ENCODE measurements around the gene ATP11A. TPM values are rescaled to one million over a fixed set of nuclear protein-coding genes. Genes with fewer than 3 reads are reported as not detected.

The ATP11A gene
- total RNA-seq, 1 donor from 2014 or later = 90.4 TPM

DNA sequence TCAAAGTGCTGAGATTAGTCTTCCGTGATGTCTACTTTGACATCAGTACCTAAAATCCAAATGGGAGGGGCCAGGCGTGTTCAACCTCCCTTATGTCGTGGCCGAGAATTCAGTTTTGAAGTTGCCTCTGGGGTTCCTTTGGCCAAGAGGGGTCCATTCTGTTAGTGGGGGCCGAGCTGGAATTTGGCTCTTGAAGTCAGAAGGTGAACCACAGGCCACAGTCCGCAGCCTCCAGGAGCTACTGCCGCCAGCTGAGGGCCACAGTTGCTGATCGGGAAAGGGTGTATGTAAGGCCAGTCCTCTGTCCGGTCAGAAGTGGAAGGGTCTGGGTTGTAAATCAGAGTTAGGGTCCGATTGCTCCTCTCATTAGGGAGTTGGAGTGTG lies 31.0 kb downstream of the ATP11A start:
- H3K27me3 Mint-ChIP-seq (ENCODE audit: insufficient read depth) = no peaks in the 10 kb centered on the region
- H3K27ac Mint-ChIP-seq = no peak overlapping the region
- H3K9me3 Mint-ChIP-seq = no peaks in the 10 kb centered on the region
- peaks cover 17% of the 10 kb centered on the region for H3K4me1 Mint-ChIP-seq (ENCODE audit: low read depth)
- peaks cover 3% of the 10 kb centered on the region for H3K36me3 Mint-ChIP-seq (ENCODE audit: low read depth)
- DNase-seq (ENCODE audit: low spot score) = no peak
- H3K4me3 Mint-ChIP-seq = no peak overlapping the region
- intact Hi-C loops (cut with micrococcal nuclease) = no loop called here

DNA sequence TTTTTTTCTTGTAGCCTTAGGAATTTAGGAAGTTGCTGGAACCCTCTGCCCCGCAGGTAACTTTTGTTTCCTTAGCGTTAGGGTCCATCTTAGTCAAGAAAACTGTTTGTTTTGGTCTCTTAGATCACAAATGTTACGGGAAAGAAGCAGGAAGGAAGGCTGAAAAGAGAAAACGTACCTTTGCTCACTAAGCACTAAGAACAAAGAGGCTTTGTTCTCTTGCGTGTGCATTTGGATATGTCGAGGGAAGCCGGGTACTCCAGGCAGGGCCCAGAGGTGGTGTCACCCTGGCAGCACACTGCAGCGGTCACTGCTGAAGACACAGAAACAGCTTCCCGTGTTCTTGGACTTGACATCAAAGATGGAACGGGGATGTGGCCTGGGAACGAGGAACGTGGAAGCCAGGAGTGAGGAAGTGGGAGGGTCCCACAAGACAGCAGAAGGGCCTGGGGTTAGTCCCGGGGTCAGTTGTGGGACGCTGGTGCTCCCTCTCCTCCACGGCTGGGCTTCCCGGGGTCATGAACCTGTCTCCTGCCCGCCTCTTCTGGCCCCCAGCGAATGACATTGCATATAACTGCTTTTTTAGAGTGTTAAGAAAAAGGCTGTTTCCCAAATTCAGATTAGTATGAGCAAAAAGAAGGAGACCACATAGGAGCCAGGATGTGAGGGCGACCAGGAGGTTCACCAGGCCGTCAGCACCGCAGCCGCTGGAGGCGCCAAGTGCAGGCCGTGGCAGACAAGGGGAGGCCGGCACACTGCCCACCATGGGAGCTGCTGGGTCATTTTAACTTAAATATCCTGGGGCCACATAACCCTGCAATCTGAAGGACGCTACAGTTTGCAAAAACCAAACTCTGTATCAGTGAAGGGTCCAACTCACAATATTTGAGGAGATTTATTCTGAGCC lies 31.6 kb downstream of the ATP11A start:
- Mint-ChIP-seq H3K4me3 (no peak overlapping the region), H3K36me3 (ENCODE audit: low read depth) (peaks cover 3% of the 10 kb centered on the region), H3K9me3 (no peaks in the 10 kb centered on the region), H3K27ac (no peak overlapping the region), H3K27me3 (ENCODE audit: insufficient read depth) (no peaks in the 10 kb centered on the region), H3K4me1 (ENCODE audit: low read depth) (peaks cover 23% of the 10 kb centered on the region)
- intact Hi-C loops (cut with micrococcal nuclease) = no loop called here
- no peak for DNase-seq (ENCODE audit: low spot score)

DNA sequence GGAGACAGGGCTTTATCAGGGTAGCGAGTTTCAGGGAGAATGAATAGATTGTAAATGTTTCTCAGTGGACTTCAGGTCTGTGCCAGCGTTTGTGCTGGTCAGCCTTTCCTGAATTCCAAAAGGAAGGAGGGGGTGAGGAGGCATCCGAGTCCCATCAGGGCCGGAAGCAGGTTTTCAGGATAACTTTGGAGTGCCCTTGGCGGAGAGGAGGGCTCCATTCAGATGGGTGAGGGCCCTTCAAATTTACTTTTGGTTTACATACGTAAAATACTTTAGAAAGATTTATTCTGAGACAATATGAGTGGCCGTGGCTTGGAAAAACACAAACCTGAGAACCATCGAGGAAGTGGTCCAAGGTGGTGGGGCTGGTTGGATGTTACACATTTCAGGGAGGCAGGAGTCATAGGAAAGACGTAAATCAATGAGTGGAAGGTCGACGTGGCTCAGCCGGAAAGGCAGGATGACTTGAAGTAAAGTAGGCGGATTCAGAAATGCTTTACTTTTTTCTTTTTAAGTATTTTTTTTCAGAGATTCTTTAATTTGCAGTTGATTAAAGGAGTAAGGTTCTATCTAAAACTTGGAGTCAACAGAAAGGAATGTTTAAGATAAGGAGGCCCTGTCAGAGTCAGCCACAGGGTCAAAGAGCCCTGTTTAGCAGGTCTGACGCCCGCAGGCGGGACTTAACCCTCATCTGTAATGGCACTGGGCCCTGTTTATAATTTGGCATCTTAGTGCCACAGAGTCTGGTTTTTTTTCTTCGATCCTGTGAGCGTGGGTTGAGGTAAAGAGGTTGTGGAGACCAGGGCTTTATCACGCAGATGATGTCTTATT lies 32.8 kb downstream of the ATP11A start:
- DNase-seq (ENCODE audit: low spot score) = no peak
- H3K36me3 Mint-ChIP-seq (ENCODE audit: low read depth) = peaks cover 3% of the 10 kb centered on the region
- H3K4me1 Mint-ChIP-seq (ENCODE audit: low read depth) = peaks cover 27% of the 10 kb centered on the region
- intact Hi-C loops (cut with micrococcal nuclease) = no loop called here
- H3K27me3 Mint-ChIP-seq (ENCODE audit: insufficient read depth) = no peaks in the 10 kb centered on the region
- peak overlapping the region; percentile 25 for H3K27ac Mint-ChIP-seq
- H3K9me3 Mint-ChIP-seq = no peaks in the 10 kb centered on the region
- no peak overlapping the region for H3K4me3 Mint-ChIP-seq

DNA sequence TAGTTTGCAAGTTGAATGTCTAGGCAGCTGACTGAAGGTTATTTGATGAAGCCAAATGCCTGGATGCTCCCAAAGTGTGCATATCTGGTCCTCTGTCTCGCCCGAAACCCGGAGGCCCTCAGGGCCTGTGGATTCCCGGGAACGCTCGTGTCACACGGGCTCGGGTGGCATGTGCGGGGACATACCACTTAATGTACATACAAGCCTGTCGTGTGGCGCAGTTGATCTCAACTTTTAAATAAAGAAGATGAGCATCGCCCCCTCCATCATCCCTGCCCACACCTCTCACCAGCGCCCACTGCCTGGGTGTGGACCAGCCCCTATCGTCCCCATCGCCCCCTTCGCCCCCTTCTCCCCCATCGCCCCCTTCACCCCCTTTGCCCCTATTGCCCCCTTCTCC lies 33.9 kb downstream of the ATP11A start:
- Mint-ChIP-seq H3K27ac (no peak overlapping the region), H3K36me3 (ENCODE audit: low read depth) (peaks cover 3% of the 10 kb centered on the region), H3K9me3 (no peaks in the 10 kb centered on the region), H3K27me3 (ENCODE audit: insufficient read depth) (no peaks in the 10 kb centered on the region), H3K4me1 (ENCODE audit: low read depth) (peaks cover 27% of the 10 kb centered on the region), H3K4me3 (no peak overlapping the region)
- intact Hi-C loops (cut with micrococcal nuclease) = no loop called here
- DNase-seq (ENCODE audit: low spot score) = no peak

DNA sequence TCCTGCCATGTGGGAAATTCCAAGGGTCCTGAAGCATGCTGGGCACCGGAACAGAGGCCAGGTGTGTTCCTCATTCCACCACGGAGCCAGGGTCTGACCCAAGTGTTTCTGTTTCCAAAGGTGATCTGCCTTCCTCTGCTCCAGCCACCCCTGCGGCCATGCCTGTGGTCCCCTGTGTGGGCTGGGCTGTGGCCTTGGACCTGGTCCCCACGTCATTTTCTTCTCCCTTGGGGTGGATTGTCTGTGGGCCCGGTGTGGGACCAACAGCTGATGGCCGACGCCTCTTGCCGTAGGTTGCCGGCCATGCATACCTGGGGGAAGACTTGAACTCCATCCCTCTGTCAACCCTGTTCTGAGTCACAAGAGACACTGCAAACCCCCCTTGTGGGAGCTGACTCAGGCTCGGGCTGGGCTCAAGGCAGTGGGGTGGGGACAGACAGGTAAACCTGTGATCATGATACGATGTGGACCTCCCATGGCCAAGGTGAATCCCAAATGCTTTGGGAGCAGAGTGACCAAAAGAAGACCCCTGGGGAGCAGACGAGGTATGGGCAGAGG lies 35.0 kb downstream of the ATP11A start:
- Mint-ChIP-seq H3K27ac (no peak overlapping the region), H3K27me3 (ENCODE audit: insufficient read depth) (no peaks in the 10 kb centered on the region), H3K4me1 (ENCODE audit: low read depth) (peaks cover 27% of the 10 kb centered on the region), H3K9me3 (no peaks in the 10 kb centered on the region), H3K4me3 (no peak overlapping the region), H3K36me3 (ENCODE audit: low read depth) (no peaks in the 10 kb centered on the region)
- intact Hi-C loops (cut with micrococcal nuclease) = no loop called here
- no peak for DNase-seq (ENCODE audit: low spot score)

DNA sequence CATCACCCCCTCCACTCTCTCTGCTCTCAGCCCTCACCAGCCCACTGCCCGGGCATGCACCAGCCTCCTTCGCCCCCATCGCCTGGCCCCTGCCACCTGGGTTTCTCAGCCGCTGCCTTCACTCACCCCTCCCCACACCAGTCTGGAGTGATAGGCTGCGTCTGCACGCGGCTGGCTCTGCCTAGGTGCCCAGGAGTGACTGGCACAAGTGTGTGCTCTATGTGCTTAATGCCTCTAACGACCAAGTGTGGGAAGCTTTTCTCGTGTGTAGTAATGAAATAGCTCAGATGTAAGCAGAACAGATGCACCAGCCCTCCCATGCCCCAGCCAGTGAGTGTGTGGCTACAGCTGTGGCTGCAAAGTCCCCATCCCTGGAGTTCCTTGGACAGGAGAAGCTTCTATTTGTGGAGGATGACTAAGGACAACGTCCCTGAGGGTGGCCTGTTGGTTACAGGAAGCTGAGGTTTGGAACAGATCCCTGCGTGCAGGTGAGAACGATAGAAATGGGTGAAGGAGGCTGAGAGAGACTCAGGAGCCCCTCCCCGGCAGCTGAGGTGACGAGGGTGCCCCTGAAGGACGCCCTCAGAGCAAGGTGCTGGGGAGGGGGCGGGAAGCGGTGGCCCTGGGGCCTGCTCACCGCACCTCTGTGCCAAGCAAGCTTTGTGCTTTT lies 35.6 kb downstream of the ATP11A start:
- intact Hi-C loops (cut with micrococcal nuclease) = no loop called here
- no peaks in the 10 kb centered on the region for H3K36me3 Mint-ChIP-seq (ENCODE audit: low read depth)
- peak overlapping the region; percentile 38 for H3K4me3 Mint-ChIP-seq
- peaks cover 27% of the 10 kb centered on the region for H3K4me1 Mint-ChIP-seq (ENCODE audit: low read depth)
- H3K27ac Mint-ChIP-seq = no peak overlapping the region
- no peaks in the 10 kb centered on the region for H3K9me3 Mint-ChIP-seq
- no peaks in the 10 kb centered on the region for H3K27me3 Mint-ChIP-seq (ENCODE audit: insufficient read depth)
- no peak for DNase-seq (ENCODE audit: low spot score)

DNA sequence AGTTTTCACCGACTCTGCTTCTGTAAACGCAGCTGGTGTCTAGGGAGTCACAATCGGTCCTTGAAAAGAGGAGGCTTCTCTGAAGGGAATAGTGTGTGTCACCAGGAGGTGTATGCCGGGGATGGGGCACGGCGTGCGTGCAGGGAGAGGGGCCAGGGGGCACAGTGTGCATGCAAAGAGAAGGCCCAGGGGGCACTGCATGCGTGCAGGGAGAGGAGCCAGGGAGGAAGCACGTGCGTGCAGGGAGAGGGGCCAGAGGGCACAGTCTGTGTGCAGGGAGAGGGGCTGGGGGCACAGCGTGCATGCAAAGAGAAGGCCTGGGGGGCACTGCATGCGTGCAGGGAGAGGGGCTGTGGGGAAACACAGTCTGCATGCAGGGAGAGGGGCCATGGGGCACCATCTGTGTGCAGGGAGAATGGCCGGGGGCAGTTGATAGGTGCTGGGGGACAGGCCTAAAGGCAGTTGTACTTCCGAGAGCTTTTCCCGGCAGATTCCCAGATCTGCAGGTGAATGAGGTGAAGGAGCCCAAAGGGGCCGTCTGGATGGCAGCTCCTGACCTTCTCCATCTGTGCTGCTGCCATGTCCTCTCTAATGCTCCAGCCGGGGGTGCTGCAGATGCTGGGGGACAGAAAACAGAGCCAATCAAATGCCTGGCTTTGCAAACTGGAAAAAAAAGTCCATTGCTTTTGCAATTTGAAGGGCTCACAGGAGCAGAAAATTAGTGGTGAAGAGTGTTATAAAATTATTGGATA lies 36.4 kb downstream of the ATP11A start:
- Mint-ChIP-seq H3K27me3 (ENCODE audit: insufficient read depth) (no peaks in the 10 kb centered on the region), H3K27ac (no peak overlapping the region), H3K4me3 (peak overlapping the region; percentile 38), H3K9me3 (no peaks in the 10 kb centered on the region), H3K4me1 (ENCODE audit: low read depth) (peaks cover 27% of the 10 kb centered on the region), H3K36me3 (ENCODE audit: low read depth) (no peaks in the 10 kb centered on the region)
- intact Hi-C loops (cut with micrococcal nuclease) = no loop called here
- no peak for DNase-seq (ENCODE audit: low spot score)

DNA sequence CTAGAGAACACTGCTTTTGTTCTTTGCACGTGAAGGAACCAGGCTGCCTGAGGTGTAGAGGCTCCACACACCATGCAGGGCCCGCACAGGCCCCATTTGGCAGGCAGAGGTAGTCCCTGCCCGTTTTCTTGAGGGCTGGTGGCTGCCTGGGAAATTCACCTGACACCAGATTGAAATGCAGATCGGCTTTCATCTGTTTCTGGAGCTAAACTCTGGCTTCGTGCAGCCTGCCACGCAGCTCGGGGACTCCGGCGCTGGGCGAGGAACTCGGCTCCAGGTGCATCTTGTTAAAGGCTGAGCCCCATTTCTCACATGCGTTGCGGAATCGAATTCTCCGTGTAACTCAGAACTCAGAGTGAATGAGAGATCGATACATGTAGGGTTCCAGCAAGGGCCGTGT lies 37.7 kb downstream of the ATP11A start:
- Mint-ChIP-seq H3K9me3 (no peaks in the 10 kb centered on the region), H3K27ac (no peak overlapping the region), H3K4me3 (no peak overlapping the region), H3K27me3 (ENCODE audit: insufficient read depth) (no peaks in the 10 kb centered on the region), H3K36me3 (ENCODE audit: low read depth) (no peaks in the 10 kb centered on the region), H3K4me1 (ENCODE audit: low read depth) (peaks cover 24% of the 10 kb centered on the region)
- intact Hi-C loops (cut with micrococcal nuclease) = no loop called here
- no peak for DNase-seq (ENCODE audit: low spot score)

DNA sequence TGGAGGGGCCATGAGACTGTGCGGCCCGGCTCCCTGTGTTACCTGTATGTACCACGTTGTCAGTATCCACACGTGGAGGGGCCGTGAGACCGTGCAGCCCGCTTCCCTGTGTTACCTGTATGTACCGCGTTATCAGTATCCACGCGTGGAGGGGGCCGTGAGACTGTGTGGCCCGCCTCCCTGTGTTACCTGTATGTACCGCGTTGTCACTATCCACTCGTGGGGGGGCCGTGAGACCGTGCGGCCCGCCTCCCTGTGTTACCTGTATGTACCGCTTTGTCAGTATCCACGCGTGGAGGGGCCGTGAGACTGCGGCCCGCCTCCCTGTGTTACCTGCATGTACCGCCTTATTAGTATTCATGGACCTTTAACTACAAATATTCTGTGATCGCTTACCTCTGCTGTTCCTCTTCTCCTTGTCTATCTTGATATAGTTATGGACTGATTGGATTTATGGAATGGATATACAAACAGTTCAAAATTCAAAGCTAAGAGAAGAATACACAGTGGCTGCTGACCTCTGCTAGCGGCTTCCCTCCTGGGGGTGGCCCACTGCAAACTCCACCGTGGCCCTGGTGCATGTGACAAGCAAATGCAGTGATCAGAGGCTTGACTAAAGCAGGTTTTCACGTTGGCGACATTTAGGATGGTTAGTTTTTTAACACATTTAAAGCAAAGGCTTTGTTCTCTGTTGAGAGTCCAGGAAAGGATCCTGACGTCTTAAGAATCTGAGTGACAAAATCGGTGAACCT lies 38.7 kb downstream of the ATP11A start:
- Mint-ChIP-seq H3K9me3 (no peaks in the 10 kb centered on the region), H3K4me1 (ENCODE audit: low read depth) (peaks cover 21% of the 10 kb centered on the region), H3K27me3 (ENCODE audit: insufficient read depth) (no peaks in the 10 kb centered on the region), H3K4me3 (no peak overlapping the region), H3K27ac (no peak overlapping the region), H3K36me3 (ENCODE audit: low read depth) (no peaks in the 10 kb centered on the region)
- no peak for DNase-seq (ENCODE audit: low spot score)
- intact Hi-C loops (cut with micrococcal nuclease) = no loop called here

DNA sequence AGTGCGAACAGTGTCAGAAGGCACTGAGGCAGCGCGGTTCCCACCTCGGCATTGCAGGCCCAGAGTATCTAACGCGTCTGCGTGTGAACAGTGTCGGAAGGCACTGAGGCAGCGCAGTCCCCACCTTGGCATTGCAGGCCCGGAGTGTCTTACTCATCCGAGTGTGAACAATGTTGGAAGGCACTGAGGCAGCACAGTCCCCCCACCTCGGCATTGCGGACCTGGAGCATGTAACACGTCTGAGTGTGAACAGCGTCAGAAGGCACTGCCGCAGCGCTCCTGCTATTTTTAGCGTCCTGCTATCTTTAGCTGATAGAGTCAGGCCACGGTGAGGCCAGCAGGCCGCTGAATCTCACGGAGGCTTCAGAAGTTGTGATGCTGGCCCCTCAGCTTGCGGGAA lies 39.6 kb downstream of the ATP11A start:
- intact Hi-C loops (cut with micrococcal nuclease) = no loop called here
- no peaks in the 10 kb centered on the region for H3K27me3 Mint-ChIP-seq (ENCODE audit: insufficient read depth)
- no peak for DNase-seq (ENCODE audit: low spot score)
- no peak overlapping the region for H3K4me3 Mint-ChIP-seq
- H3K36me3 Mint-ChIP-seq (ENCODE audit: low read depth) = no peaks in the 10 kb centered on the region
- H3K4me1 Mint-ChIP-seq (ENCODE audit: low read depth) = peaks cover 21% of the 10 kb centered on the region
- no peaks in the 10 kb centered on the region for H3K9me3 Mint-ChIP-seq
- H3K27ac Mint-ChIP-seq = no peak overlapping the region

DNA sequence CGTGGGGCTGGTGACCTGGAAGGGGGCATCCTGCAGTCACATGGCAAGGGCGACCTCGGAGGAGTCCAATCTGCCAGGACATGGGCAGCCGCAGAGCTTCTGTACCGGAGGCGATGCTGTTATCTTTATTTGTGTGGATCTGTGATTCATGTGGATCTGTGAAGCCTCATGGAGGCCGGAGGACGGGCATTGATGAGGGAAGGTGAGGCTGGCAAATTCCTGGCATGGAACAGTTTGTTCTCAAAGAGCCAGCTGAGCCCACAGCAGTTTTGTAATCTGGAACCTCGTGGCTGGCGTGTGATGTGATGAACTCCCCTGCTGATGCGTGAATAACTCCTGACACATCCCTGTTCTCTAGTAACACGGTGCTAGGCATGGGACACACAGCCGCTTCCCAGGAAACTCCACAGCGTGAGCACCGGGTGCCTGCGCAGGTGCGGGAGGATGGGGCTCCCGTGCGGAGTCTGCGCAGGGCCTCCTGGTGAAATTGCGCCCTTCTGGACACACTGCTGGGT lies 40.4 kb downstream of the ATP11A start:
- no peak overlapping the region for H3K4me3 Mint-ChIP-seq
- H3K36me3 Mint-ChIP-seq (ENCODE audit: low read depth) = no peaks in the 10 kb centered on the region

More for the DNA sequence above, 40.4 kb downstream of the ATP11A start:
- H3K27me3 Mint-ChIP-seq (ENCODE audit: insufficient read depth) = no peaks in the 10 kb centered on the region
- no peak for DNase-seq (ENCODE audit: low spot score)
- no peaks in the 10 kb centered on the region for H3K9me3 Mint-ChIP-seq
- peaks cover 17% of the 10 kb centered on the region for H3K4me1 Mint-ChIP-seq (ENCODE audit: low read depth)
- intact Hi-C loops (cut with micrococcal nuclease) = no loop called here
- no peak overlapping the region for H3K27ac Mint-ChIP-seq

All from activated T-helper 1 cell treated with anti-CD3 and anti-CD28 coated beads, Interleukin-12 subunit alpha, Interleukin-12 subunit beta, Interleukin-2, Interleukin-4 antibody, amounts not matched to agents 30 ng/mL and 10 ng/mL and 1 ng/mL, durations not matched to agents 14 hours and 24 hours and 36 hours (primary cell).